Putamen (tissue), 1 donor: ENCODE data around the gene HCFC1R1.
"Not testable (repeated sequence)": the region's sequence is repeated elsewhere in the genome, so short reads cannot be mapped to it uniquely, and the experiment has no call there.

Experiments used
- DNase-seq: peaks from one replicate; pipeline ENCODE4 v3.0.0-alpha.2; 2016; ENCODE audit warnings: low spot score

The HCFC1R1 gene

DNA sequence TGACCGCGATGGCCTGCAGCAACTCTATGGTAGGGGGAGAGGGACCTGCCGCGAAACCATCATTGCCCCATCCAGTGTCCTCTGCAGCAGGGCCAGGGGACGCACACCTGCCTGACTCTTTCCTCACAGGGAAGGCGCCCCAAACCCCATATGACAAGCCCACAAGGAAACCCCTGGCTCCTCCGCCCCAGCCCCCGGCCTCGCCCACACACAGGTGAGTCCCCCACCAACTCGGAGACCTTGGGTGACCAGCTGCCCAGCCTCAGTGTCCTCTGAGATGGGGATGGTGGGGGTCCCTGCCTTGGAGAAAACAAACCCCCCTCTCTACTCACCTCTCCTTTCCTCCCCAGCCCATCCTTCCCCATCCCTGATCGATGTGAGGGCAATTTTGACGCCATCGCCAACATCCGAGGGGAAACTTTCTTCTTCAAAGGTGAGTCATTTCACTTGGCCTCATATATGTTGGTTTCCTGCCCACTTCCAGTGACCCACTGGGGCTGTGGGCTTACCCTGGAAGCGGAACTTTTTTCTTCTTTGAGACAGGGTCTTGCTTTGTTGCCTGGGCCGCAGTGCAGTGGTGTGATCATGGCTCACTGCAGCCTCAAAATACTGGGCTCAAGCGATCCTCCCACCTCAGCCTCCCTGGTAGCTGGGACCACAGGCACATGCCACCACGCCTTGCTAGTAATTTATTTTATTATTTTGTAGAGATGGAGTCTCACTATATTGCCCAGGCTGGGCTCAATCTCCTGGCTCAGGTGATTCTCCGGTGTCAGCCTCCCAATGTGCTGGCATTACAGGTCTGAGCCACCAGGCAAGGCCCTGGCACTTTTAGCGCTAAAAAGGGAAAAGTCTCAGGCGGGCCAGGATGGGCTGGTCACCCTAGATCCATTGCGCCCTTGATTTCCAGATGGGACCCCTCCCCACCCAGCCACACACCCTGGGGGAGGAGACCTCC lies 33.7 kb upstream of the HCFC1R1 start:
- no peak for DNase-seq

DNA sequence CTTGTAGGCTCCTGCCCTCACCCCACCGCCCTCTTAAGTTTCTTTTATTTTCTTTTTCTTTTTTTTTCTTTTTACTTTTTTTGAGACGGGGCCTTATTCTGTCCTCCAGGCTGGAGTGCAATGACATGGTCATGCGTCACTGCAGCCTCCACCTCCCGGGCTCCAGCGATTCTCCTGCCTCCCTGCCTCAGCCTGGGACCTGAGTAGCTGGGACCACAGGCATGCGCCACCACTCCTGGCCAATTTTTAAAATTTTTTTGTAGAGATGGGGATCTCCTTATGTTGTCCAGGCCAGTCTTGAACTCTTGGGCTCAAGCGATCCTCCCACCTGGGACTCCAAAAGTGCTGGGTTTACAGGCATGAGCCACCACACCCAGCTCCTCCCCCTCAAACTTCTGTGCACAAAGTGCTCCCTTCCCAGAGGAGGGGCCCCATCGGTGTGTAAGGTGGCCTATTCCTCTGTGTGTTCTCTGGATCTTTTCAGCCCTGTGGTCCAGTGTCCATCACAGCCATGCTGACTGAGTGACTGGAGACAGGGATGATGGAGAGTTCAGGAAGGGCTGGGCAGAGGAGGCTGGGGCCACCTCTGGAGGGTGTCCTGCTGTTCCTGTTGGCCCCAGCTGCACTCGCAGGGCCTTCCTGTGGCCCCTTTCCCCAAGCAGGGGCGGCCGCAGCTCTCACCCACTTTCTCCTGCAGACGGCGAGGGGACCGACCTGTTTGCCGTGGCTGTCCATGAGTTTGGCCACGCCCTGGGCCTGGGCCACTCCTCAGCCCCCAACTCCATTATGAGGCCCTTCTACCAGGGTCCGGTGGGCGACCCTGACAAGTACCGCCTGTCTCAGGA lies 32.8 kb upstream of the HCFC1R1 start:
- no peak for DNase-seq

DNA sequence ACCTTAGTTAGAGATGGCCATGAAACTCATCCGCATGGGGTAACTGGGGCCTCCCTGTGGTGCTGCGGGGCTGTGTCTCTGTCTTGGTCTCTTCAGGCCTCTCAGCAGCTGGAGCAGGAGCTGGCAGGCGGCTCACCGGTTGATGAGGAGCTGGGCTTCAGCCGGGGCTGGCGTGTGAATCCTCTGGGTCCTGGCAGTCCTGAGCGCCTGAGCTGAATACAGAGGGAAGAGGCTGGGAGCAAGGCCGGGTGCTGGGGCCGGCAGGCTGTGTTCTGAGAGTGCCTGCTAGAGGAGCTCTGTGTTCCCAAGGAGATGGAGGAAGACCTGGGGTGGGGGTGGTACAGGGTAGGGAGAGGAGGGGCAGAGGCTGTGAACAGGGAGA lies 32.0 kb upstream of the HCFC1R1 start:
- not testable (repeated sequence) for DNase-seq

DNA sequence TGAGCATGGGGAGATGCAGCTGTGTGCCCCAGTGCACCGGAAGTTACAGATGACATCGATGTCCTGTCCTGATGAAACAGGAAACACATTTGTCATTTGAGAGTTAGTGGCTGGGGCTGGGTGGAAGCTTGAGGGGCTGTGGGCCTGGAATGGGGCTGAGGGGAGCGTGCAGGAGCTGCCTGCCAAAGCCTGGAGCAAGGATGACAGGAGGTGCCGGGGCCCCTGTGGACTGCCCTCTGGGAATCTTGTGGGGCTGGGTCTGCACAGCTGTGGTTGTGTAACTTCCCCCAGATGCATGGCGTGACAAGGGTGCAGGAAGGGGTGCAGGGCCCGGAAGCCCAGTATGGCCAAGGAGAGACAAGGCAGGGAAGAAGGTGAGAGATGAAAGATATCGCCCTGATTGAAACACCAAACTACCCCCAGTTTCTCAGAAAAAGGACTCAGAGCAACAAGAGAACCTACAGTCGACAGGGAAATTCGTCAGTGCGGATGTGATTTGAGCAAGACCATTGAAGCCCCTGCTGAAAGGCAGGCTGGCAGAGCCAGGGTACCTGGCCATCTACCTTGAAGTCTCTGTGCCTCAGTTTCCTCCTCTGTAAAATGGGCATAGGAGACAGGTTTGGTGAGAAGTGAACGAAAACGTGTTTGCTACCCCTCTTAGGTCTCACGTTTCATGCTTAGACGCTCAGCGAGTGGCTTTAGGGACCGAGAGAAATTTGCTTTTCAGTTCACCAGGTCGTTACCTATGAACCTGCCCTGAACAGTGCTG lies 31.4 kb upstream of the HCFC1R1 start:
- DNase-seq, result no peak

DNA sequence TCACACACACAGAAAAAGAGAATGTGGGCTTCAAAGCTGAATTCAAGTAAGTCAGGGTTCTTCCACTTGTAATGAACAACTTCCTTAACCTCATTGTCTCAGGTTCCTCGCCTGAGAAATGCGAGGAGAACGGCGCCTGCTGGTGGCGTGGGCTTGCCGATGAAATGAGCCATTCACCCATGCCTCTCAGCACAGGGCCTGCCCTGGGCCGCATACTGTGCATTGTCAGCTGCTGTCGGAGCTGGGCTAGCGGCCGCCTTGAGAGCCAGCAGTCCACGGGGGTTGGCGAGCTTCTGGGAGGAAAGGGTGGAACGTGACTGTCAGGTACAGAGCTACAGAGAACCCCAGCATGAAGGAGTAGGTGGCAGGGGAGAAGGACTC lies 29.6 kb upstream of the HCFC1R1 start:
- not testable (repeated sequence) for DNase-seq

DNA sequence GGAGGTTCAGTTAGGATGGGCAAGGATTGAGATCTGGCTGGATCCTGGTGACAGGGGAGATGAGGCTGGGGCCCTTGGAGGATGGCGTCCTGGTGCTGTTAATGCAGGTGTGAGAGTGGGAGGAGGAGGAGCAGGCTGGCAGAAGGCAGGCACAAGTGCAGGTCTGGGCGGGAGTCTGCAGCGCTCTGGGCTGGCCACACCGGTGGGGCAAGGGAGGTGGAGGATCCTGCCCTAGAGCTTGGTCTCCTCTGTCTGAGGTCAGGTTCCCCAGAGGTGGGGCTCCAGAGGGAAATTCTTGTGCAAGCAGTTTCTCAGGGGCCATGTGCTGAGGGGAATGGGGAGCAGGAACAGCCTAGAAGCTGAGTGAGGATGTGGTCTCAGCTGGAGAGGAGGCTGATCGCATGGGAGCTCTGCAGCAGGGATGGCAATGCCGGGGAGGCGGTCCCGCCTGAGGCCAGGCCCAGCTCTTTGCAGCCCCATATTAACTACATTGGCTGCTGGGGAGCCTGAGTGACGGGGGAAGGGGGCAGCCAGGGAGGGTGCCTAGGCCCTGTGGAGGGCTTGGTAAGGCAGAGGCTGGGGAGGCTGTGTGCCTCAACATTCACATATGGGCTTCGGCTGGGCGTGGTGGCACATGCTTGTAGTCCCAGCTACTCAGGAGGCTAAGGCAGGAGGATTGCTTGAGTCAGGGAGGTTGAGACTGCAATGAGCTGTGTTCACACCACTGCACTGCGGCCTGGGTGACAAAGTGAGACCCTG lies 29.0 kb upstream of the HCFC1R1 start:
- DNase-seq, result not testable (repeated sequence)

DNA sequence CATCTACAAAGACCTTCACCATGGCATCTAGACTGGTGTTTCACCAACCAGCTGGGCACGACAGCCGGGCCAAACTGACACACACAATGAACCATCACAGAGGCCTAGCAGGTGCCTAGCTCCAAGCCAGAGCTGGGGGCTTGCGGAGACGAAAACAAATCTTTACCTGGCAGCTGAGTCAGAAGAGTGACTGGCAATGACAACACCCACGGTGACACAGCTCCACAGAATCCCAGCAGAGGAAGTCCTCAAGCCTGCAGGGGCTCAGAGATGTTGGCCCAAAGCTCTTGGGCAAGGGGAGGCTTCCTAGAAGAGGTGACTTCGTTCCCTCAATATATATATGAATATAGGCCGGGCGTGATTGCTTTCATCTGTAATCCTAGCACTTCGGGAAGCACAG lies 27.8 kb upstream of the HCFC1R1 start:
- DNase-seq, result no peak

DNA sequence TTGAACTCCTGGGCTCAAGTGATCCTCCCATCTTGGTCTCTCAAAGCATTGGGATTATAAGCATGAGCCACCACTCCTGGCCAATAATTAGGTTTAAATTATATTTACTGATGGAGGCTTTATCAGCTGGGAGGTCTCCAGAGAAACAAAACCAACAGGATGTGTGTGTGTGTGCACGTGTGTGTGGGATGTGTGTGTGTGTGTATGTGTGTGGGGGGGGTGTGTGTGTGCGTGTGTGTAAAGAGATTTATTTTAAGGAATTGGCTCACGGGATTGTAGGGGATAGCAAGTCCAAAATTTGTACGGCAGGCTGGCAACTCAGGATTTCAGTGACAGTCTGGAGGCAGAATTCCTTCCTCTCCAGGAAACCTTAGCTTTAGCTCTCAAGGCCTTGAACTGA lies 27.3 kb upstream of the HCFC1R1 start:
- no peak for DNase-seq

DNA sequence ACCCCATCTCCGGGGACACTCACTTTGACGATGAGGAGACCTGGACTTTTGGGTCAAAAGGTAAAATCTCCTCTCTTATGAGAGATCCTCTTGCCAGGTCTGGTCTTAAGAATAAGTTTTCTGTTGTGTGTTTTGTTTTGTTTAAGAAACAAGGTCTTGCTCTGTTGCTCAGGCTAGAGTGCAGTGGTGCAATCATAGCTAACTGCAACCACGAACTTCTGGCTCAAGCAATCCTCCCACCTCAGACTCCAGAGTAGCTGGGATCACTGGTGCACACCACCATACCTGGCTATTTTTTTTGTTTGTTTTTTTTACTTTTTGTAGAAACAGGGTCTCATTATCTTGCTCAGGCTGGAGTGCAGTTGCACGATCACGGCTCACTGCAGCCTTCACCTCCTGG lies 26.7 kb upstream of the HCFC1R1 start:
- DNase-seq, result no peak

DNA sequence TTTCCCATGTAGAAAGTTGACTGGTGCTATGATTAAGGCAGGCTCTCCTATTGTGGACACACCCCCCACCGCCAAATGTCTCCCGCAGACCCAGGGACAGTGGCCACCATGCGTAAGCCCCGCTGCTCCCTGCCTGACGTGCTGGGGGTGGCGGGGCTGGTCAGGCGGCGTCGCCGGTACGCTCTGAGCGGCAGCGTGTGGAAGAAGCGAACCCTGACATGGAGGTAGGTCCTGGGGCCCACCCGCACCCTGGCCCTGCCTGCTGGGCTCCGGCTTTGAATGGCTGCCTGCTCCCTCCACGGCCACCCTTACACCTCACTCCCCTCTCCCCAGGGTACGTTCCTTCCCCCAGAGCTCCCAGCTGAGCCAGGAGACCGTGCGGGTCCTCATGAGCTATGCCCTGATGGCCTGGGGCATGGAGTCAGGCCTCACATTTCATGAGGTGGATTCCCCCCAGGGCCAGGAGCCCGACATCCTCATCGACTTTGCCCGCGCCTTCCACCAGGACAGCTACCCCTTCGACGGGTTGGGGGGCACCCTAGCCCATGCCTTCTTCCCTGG lies 26.3 kb upstream of the HCFC1R1 start:
- DNase-seq, result no peak

DNA sequence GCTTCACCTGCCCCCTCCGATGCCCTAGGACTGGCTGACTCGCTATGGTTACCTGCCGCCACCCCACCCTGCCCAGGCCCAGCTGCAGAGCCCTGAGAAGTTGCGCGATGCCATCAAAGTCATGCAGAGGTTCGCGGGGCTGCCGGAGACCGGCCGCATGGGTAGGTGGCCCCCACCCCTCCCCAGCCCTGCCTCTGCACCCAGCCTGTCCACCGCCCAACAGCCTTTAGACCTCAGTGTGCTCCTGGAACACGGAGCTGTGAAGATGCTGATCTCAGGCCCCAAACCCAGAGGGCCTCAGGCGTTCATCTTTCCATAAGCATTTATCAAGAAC lies 23.6 kb upstream of the HCFC1R1 start:
- DNase-seq, result no peak

DNA sequence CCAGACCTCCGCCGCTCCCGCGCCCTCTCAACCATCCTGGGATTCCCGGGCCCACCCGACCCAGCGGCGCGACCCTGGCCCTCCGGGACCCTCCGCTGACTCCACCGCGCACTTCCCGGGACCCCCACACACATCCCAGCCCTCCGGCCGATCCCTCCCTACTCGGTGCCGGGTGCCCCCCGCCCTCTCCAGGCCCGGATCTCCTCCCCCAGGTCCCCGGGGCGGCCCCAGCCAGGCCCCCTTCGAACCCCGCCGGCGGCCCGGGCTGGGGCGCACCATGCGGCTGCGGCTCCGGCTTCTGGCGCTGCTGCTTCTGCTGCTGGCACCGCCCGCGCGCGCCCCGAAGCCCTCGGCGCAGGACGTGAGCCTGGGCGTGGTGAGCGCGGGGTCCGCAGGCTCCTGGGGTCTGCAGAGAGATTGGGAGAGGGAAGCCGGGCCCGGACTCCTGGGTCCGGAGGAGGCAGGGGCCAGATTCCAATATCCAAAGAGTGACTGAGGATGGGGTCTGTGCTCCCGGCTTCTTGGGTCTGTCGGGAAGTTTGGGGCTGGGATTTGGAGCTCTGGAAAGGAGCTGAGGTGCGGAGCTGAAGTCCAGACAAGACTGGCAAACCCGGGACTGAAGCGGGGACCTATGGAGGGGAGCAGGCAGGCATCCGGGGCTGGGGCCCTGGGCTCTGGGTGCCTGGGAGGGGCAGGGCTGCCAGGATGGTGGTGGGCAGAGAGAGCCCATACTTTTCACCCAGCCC lies 23.1 kb upstream of the HCFC1R1 start:
- DNase-seq, result no peak

DNA sequence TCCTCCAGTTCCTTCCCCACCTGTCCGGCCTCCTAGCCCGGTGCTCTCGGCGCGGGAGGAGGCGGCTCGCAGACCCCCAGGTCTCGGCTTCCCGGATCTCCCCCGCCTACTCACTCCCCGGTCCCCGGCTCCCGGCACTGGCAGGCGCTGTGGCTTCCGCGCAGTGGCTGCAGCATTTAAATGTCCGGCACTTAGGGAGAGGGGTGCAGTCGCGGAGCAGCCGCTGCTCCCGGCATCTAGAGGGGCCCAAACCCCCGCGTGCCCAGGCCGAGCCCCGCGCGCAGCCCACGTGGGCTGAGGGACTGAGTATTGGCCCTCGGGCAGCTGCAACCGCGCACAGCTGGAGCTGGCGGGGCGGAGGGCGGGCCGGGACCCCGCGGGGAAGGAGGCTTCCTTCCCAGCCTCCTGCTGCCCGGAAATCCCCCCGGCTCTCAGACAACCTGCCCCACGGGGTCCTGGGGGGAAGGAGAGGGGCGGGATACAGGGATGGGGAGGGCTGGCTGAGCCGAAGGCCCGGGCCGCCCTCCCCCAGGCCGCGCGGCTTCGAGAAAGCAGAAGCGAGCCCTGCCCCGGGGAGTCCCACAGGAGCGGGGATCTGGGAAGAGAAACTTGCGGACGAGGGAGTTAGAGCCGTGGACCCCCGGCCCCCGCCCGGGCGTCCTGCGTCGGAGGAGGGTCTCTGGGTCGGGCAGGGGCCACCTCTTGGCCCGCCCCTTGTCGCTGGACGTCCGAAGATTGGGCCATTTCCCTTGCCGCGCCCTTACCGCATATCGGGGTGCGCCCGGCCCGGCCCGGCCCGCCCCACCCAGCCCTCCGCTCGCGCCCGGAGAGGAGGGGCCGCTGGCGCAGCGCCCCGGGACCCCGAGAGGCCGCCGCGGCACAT lies 22.3 kb upstream of the HCFC1R1 start, which contains the start of gene MMP25:
TSS of gene MMP25 (plus strand) at position 804 of the 883 bp plus-strand sequence. CDS start 357 bp downstream, outside the sequence.
- DNase-seq, result no peak

DNA sequence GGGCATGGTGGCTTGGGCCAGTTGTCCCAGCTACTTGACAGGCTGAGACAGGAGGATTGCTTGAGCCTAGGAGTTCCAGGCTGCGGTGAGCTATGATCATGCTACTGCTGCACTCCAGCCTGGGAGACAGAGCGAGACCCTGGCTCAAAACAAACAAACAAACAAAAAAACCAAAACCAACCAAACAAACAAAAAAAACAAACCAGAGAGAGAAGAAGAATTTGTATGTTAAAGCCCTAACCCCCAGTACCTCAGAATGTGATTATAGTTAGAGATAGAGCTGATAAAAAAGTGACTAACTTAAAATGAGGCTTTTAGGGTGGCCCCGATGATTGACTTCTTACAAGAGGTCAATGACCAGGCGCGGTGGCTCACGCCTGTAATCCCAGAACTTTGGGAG lies 21.0 kb upstream of the HCFC1R1 start:
- DNase-seq, result no peak

DNA sequence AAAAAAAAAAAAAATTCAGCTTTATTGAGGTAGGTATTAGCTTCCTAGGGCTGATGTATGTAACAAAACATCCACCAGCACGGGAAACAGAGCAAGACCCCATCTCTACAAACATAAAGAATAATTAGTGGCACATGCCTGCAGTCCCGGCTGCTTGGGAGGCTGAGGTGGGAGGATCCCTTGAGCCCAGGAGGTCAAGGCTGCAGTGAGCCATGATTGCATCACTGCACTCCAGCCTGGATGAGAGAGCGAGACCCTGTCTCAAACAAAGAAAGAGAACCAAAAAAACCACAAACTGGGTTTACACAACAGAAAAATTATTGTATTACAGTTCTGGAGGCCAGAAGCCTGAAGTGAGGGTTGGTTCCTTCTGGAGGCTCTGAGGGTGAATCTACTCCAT lies 18.6 kb upstream of the HCFC1R1 start:
- DNase-seq, result no peak

DNA sequence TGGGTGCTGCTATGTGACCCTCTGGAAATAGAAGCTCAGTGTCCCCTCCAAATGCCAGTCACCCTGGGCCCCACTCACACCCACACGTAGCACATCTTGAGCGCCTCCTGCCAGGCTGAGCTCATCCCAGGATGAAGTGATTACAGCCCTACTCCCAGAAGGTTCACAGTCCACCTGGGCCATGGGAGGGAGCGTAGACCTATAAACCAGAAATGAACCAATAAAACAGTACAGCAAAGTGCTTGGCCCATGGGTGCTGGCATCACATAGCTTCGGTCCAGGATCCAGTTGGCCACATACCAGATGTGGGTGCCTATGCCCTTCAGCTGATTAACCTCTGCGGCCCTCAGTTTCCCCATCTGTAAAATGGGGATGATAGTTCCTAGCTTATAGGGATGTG lies 15.2 kb upstream of the HCFC1R1 start:
- no peak for DNase-seq

DNA sequence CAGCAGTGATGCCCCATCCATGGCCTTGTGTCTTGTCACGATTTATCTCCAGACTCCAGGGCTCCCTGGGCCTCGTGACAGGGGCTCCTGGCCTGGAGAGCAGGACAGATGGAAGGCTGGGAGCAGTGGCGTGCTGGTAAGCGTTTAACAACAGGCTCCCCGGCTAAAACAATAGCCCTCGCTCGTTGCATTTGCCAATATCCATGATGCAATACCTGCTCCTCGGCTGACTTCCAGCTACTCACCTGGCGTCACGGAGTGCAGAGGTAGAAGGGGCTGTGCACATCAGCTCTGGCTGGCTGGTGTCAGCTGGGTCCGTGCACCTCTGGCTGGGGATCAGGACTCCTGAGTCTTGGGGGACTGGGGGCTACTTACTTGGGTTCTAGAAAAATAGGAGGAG lies 14.5 kb upstream of the HCFC1R1 start:
- DNase-seq, result no peak

DNA sequence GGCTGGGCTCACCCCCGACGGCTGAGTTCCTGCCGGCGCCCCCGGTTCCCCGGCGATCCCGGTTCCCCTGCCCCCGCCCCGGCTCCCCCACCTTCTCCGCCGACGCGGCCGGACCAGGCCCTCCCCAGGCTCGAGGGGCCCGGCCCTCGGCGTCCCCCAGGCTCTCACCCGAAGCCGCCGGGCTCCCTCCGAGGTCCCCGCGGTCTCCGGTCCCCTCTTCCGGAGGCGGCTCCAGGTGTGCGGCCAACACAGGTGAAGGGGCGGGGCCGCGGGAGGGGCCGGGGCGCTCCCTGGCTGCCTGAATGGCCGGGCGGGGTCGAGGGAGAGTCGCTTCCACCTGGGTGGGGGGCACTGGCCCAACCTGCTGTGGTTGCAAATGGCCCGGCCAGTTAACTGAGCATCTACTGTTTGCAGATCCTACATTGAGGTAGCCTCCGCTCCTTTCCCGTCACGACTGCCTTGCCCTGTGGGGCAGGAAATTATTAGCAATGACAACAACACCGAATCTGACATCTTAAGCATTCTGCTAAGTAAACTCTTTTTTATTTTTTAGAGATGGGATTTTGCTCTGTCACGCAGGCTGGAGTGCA lies 13.1 kb upstream of the HCFC1R1 start, which contains the start of gene BICDL2:
TSS of gene BICDL2 (minus strand) at position 219 of the 590 bp plus-strand sequence. CDS start 1,448 bp downstream, outside the sequence.
- no peak for DNase-seq
